Measurements from ENCODE around the gene CBFA2T3.

The CBFA2T3 gene

GRCh38 chr16:88923450-88923849 is 53.6 kb downstream of the CBFA2T3 start:
- TF ChIP-seq, protein P1, sequence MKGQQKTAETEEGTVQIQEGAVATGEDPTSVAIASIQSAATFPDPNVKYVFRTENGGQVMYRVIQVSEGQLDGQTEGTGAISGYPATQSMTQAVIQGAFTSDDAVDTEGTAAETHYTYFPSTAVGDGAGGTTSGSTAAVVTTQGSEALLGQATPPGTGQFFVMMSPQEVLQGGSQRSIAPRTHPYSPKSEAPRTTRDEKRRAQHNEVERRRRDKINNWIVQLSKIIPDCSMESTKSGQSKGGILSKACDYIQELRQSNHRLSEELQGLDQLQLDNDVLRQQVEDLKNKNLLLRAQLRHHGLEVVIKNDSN (IDR thresholded peaks at IDR 0.05) = no peak
- TF ChIP-seq ZBTB7A (IDR thresholded peaks at IDR 0.05; ENCODE audit: low read depth) = 0 out of 2 replicates have a peak, but pooled peaks have one; percentile 19

DNA sequence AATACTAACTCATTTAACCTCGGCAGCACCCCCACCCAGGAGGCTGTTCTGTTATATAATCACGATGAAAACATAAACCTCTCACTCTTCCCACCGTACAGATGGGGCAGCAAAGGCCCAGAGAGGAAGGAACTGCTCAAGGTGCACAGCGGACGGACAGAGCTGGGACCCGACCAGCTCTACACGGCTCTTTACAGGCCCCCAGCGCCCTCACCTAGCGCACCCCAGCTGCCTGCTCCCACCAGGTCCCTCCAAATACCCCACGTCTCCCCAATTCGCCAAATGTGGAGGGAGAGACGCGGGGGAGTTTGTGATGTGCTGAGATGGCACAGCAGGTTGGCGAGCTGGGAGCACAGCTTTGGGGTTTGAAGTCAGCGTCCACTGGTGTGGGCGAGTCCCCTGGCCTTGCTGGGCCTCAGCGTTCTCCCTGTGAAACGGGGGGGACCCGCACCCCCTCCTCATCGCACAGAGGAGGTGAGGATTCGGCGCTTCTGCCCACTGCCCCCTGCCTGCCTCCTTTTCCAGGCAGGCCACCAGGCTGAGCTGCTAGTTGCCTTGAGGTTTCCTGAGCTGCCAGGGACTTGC is 54.1 kb downstream of the CBFA2T3 start:
- TF ChIP-seq YY1 (IDR thresholded peaks at IDR 0.05; ENCODE audit: low read depth) = no peak
- no peak for TF ChIP-seq TAF1 (IDR thresholded peaks at IDR 0.05; ENCODE audit: low read depth)

DNA sequence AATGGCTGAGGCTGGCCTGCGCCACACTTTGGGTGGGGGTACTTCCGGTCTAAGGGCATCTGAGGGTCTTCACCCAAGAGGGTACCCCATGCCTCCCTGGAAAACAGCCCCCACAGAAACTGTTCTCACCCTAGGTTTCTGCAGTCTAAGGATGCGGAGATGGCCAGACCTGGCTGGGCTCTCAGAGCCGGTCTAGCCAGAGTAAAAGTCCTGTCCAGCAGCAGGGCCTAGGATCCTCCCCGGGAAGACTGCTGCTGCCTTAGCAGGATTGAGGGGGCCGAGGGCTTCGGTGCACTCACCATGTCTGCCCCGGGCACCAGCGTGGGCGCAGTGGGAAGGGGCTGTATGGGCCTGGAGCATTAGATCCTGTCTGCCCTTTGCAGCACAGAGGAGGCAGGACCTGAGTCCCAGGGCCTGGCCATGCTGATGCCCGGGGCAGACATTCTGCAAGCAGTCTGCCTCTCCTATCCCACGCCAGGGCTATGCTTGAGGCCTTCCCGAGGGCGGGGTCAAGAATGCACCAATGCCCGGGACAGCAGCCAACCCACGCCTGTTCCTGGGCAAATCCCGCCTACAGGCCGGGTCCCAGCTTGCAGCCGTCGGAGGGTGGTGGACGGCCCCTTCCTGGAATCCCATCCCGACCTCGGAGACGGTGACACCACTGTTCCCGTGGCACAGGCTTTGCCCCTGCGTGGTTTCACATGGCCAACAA is 54.7 kb downstream of the CBFA2T3 start:
- no peak for TF ChIP-seq YY1 (IDR thresholded peaks at IDR 0.05; ENCODE audit: low read depth)
- TF ChIP-seq MAX (IDR thresholded peaks at IDR 0.05) = peak; percentile 74
- peak; percentile 44; the same call in 1 of the 2 replicates for TF ChIP-seq TEAD4 (IDR thresholded peaks at IDR 0.05)
- TF ChIP-seq TAF1 (IDR thresholded peaks at IDR 0.05; ENCODE audit: low read depth) = no peak
- TF ChIP-seq TCF12 (IDR thresholded peaks at IDR 0.05; ENCODE audit: low read depth) = peak; percentile 60
- no peak for TF ChIP-seq FOXM1 (IDR thresholded peaks at IDR 0.05; ENCODE audit: borderline replicate concordance, low read depth)
- peak; percentile 56; the same call in 1 of the 2 replicates for TF ChIP-seq NFIC (IDR thresholded peaks at IDR 0.05)

DNA sequence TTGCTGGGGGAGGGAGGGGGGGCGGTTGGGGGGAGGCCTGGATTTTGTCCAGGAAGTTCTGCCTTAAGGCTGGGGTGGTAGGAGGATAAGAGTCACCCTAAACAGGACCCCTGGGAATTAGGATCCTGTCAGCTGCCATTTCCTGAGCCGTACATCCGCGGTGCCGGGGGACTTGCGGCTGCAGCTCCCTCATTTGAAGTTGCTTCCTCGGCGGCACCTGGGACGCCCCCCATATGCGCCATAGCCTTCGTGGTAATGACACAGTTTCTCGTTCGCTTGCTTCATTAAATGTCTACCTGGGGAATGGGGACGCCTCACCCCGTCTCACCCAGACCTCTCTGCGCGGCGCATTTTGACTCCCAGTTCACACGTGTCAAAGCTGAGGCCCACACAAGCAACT is 55.4 kb downstream of the CBFA2T3 start:
- TF ChIP-seq YY1 (IDR thresholded peaks at IDR 0.05; ENCODE audit: low read depth) = no peak
- no peak for TF ChIP-seq TCF12 (IDR thresholded peaks at IDR 0.05; ENCODE audit: low read depth)
- TF ChIP-seq FOXM1 (IDR thresholded peaks at IDR 0.05; ENCODE audit: borderline replicate concordance, low read depth) = no peak
- TF ChIP-seq, protein P2, sequence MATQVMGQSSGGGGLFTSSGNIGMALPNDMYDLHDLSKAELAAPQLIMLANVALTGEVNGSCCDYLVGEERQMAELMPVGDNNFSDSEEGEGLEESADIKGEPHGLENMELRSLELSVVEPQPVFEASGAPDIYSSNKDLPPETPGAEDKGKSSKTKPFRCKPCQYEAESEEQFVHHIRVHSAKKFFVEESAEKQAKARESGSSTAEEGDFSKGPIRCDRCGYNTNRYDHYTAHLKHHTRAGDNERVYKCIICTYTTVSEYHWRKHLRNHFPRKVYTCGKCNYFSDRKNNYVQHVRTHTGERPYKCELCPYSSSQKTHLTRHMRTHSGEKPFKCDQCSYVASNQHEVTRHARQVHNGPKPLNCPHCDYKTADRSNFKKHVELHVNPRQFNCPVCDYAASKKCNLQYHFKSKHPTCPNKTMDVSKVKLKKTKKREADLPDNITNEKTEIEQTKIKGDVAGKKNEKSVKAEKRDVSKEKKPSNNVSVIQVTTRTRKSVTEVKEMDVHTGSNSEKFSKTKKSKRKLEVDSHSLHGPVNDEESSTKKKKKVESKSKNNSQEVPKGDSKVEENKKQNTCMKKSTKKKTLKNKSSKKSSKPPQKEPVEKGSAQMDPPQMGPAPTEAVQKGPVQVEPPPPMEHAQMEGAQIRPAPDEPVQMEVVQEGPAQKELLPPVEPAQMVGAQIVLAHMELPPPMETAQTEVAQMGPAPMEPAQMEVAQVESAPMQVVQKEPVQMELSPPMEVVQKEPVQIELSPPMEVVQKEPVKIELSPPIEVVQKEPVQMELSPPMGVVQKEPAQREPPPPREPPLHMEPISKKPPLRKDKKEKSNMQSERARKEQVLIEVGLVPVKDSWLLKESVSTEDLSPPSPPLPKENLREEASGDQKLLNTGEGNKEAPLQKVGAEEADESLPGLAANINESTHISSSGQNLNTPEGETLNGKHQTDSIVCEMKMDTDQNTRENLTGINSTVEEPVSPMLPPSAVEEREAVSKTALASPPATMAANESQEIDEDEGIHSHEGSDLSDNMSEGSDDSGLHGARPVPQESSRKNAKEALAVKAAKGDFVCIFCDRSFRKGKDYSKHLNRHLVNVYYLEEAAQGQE (IDR thresholded peaks at IDR 0.05; ENCODE audit: low read depth) = no peak
- no peak for TF ChIP-seq CREB1 (IDR thresholded peaks at IDR 0.05; ENCODE audit: low read depth)
- TF ChIP-seq RAD21 (IDR thresholded peaks at IDR 0.05; ENCODE audit: low read depth) = no peak
- TF ChIP-seq CEBPB (IDR thresholded peaks at IDR 0.05) = no peak
- no peak for TF ChIP-seq TEAD4 (IDR thresholded peaks at IDR 0.05)
- TF ChIP-seq EGR1 (IDR thresholded peaks at IDR 0.05) = no peak
- TF ChIP-seq TAF1 (IDR thresholded peaks at IDR 0.05; ENCODE audit: low read depth) = no peak
- TF ChIP-seq MAX (IDR thresholded peaks at IDR 0.05) = no peak
- TF ChIP-seq EP300 (IDR thresholded peaks at IDR 0.05; ENCODE audit: borderline replicate concordance) = no peak

DNA sequence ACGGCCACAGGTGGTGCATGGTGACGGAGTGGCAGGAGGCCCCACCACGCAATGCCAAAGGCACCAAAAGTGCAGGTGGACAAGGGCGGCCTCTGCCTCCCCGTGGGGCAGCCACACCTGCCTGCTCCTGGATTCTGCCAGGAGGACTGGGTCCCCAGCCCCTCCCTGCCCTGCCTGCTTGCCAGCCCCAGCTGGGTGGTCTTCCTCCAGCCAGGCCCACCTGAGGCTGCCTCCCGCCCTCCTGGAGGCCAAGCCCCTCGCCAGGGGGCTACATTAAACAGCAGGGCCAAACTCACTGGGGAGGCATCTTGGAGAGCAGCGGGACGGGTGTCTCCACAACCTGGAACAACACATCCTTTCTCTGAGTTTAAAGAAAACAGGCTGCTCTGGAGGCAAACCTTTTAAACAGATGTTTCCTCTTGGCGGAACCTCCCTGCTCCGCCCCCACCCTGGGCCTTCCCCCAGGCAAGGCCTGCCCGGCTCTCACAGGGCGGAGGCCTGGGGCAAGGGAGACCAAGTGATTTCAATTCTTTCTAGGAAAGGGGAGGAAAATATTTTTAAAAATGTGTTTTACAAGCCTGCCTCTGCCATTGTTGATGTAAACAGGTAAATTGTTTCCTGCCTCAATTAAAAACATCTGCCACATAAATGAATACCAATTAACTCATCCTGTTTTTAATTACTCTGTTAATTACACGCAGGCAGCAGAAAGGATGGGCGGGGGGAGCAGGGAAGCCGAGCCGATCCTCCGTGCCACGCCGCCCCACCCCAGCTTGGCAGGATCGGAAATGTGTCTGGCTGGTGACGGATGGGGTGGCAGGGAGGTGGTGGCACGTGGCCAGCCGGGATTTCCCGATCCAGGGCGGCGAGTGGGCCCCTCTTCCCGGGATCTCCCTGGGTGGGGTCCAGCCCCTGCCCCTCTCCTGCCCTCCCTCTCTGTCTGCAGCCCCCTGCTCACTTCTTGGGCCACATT is 56.1 kb downstream of the CBFA2T3 start:
- TF ChIP-seq RAD21 (IDR thresholded peaks at IDR 0.05; ENCODE audit: low read depth) (no peak), EP300 (IDR thresholded peaks at IDR 0.05; ENCODE audit: borderline replicate concordance) (peak; percentile 5; the same call in 1 of the 2 replicates), ZBTB7A (IDR thresholded peaks at IDR 0.05; ENCODE audit: low read depth) (peak; percentile 80; the same call in 1 of the 2 replicates), FOXM1 (IDR thresholded peaks at IDR 0.05; ENCODE audit: borderline replicate concordance, low read depth) (0 out of 2 replicates have a peak, but pooled peaks have one; percentile 37), EGR1 (IDR thresholded peaks at IDR 0.05) (0 out of 2 replicates have a peak, but pooled peaks have one; percentile 27), TEAD4 (IDR thresholded peaks at IDR 0.05) (no peak), YY1 (IDR thresholded peaks at IDR 0.05; ENCODE audit: low read depth) (no peak), TCF12 (IDR thresholded peaks at IDR 0.05; ENCODE audit: low read depth) (peak; percentile 74), CREB1 (IDR thresholded peaks at IDR 0.05; ENCODE audit: low read depth) (no peak), CEBPB (IDR thresholded peaks at IDR 0.05) (no peak), TAF1 (IDR thresholded peaks at IDR 0.05; ENCODE audit: low read depth) (no peak), MAX (IDR thresholded peaks at IDR 0.05) (peak; percentile 21; the same call in 1 of the 2 replicates), NFIC (IDR thresholded peaks at IDR 0.05) (peak; percentile 62)
- TF ChIP-seq, protein P1 (IDR thresholded peaks at IDR 0.05) = 0 out of 2 replicates have a peak, but pooled peaks have one; percentile 21
- TF ChIP-seq, protein P2 (IDR thresholded peaks at IDR 0.05; ENCODE audit: low read depth) = no peak
